ENCODE measurements around the gene EPGN. TPM values are rescaled to one million over a fixed set of nuclear protein-coding genes. Genes with fewer than 3 reads are reported as not detected.

EPGN gene
- total and polyA plus RNA-seq, 2 donors (not counting 1 experiment from before 2014, with no cell fraction given): 0.32 TPM; not detected in 1

- no peaks in the 10 kb centered on the region for H3K4me1 Mint-ChIP-seq
- no peaks in the 10 kb centered on the region for H3K4me1 ChIP-seq (ENCODE audit: control insufficient read depth in 2 of 2, insufficient read depth in 2 of 2, low read length in 2 of 2)
- H3K4me2 ChIP-seq (replicated peaks; ENCODE audit: low read depth, low read length, poor library complexity, severe bottlenecking): no peak overlapping the region
- no peak overlapping the region for H3K27ac ChIP-seq (ENCODE audit: low read length in 2 of 2)
- TF ChIP-seq EZH2 (IDR thresholded peaks at IDR 0.05; ENCODE audit: borderline replicate concordance, insufficient read depth, low read depth, low read length, poor library complexity, severe bottlenecking) (no peak), CTCF (IDR thresholded peaks at IDR 0.05) (no peak)
- POLR2A ChIA-PET: no interaction called here
- WGBS (ENCODE audit: insufficient coverage): no CpG with 5 or more reads among the region's 2 CpGs
- no peak overlapping the region for H2AFZ ChIP-seq (ENCODE audit: insufficient read depth, low read depth, low read length, poor library complexity, severe bottlenecking)
- H3K9ac ChIP-seq (ENCODE audit: low read length): no peak overlapping the region
- ATAC-seq (ENCODE audit: low read depth): no peak
- no peaks in the 10 kb centered on the region for H3K79me2 ChIP-seq (ENCODE audit: control insufficient read depth, insufficient read depth, low read length)
- no peak for DNase-seq
- no peaks in the 10 kb centered on the region for H3K9me3 ChIP-seq (ENCODE audit: control extremely low read depth in 1 of 3, control insufficient read depth in 2 of 3, insufficient read depth in 1 of 3, low read length in 2 of 3)
- intact Hi-C loops (cut with micrococcal nuclease): no loop called here
- H4K20me1 ChIP-seq (ENCODE audit: control insufficient read depth, insufficient read depth, low read length, poor library complexity, severe bottlenecking): no peaks in the 10 kb centered on the region
- H3K4me3 Mint-ChIP-seq: no peak overlapping the region
- H3K27me3 ChIP-seq (replicated peaks in 1 of 4; ENCODE audit: control extremely low read depth in 1 of 4, control insufficient read depth in 3 of 4, insufficient read depth in 4 of 4, low read length in 3 of 4): peaks cover 0 to 10% (median 8%) of the 10 kb centered on the region in 4 experiments
- no peaks in the 10 kb centered on the region for H3K9me3 Mint-ChIP-seq (ENCODE audit: insufficient read depth)
- no peaks in the 10 kb centered on the region for H3K36me3 ChIP-seq (replicated peaks in 1 of 2; ENCODE audit: control extremely low read depth in 1 of 2, control insufficient read depth in 1 of 2, extremely low read depth in 1 of 2, insufficient read depth in 2 of 2, low read length in 1 of 2)
- peaks cover 37% of the 10 kb centered on the region for H3K27me3 Mint-ChIP-seq
- no peak overlapping the region for H3K27ac Mint-ChIP-seq
- no peak overlapping the region for H3K4me3 ChIP-seq (ENCODE audit: control extremely low read depth in 1 of 5, extremely low read depth in 1 of 5, insufficient read depth in 1 of 5, low read depth in 2 of 5, low read length in 4 of 5)
- CTCF ChIA-PET: no interaction called here
Measured at GRCh38 chr4:74325886-74326285, 17.6 kb downstream of the EPGN start.

GRCh38 chr4:74327762-74328161, 19.5 kb downstream of the EPGN start:
- no peak overlapping the region for H3K4me2 ChIP-seq (replicated peaks; ENCODE audit: low read depth, low read length, poor library complexity, severe bottlenecking)
- no peaks in the 10 kb centered on the region for H4K20me1 ChIP-seq (ENCODE audit: control insufficient read depth, insufficient read depth, low read length, poor library complexity, severe bottlenecking)
- H3K27me3 ChIP-seq (replicated peaks in 1 of 4; ENCODE audit: control extremely low read depth in 1 of 4, control insufficient read depth in 3 of 4, insufficient read depth in 4 of 4, low read length in 3 of 4): peaks cover 0 to 10% (median 8%) of the 10 kb centered on the region in 4 experiments
- CTCF ChIA-PET: no interaction called here
- H3K4me3 ChIP-seq (ENCODE audit: control extremely low read depth in 1 of 5, extremely low read depth in 1 of 5, insufficient read depth in 1 of 5, low read depth in 2 of 5, low read length in 4 of 5): no peak overlapping the region
- no peaks in the 10 kb centered on the region for H3K4me1 ChIP-seq (ENCODE audit: control insufficient read depth in 2 of 2, insufficient read depth in 2 of 2, low read length in 2 of 2)
- Mint-ChIP-seq H3K4me3 (no peak overlapping the region), H3K27me3 (peaks cover 22% of the 10 kb centered on the region), H3K4me1 (no peaks in the 10 kb centered on the region), H3K27ac (no peak overlapping the region), H3K9me3 (ENCODE audit: insufficient read depth) (no peaks in the 10 kb centered on the region)
- no peak overlapping the region for H3K27ac ChIP-seq (ENCODE audit: low read length in 2 of 2)
- H3K36me3 ChIP-seq (replicated peaks in 1 of 2; ENCODE audit: control extremely low read depth in 1 of 2, control insufficient read depth in 1 of 2, extremely low read depth in 1 of 2, insufficient read depth in 2 of 2, low read length in 1 of 2): no peaks in the 10 kb centered on the region
- H3K9me3 ChIP-seq (ENCODE audit: control extremely low read depth in 1 of 3, control insufficient read depth in 2 of 3, insufficient read depth in 1 of 3, low read length in 2 of 3): no peaks in the 10 kb centered on the region
- H3K79me2 ChIP-seq (ENCODE audit: control insufficient read depth, insufficient read depth, low read length): no peaks in the 10 kb centered on the region
- TF ChIP-seq EZH2 (IDR thresholded peaks at IDR 0.05; ENCODE audit: borderline replicate concordance, insufficient read depth, low read depth, low read length, poor library complexity, severe bottlenecking) (no peak), CTCF (IDR thresholded peaks at IDR 0.05) (no peak)
- POLR2A ChIA-PET: no interaction called here
- DNase-seq (no peak), ATAC-seq (ENCODE audit: low read depth) (no peak)
- intact Hi-C loops (cut with micrococcal nuclease): no loop called here
- no peak overlapping the region for H3K9ac ChIP-seq (ENCODE audit: low read length)
- H2AFZ ChIP-seq (ENCODE audit: insufficient read depth, low read depth, low read length, poor library complexity, severe bottlenecking): no peak overlapping the region
- no CpG with 5 or more reads among the region's 3 CpGs for WGBS (ENCODE audit: insufficient coverage)

Measured in B cell (primary cell).